ENCODE results near the gene MOCS2.

GRCh38 chr5:53071298-53071697, 38.3 kb downstream of the MOCS2 start:
- no peak for TF ChIP-seq YY1 (IDR thresholded peaks at IDR 0.05; ENCODE audit: borderline replicate concordance in 1 of 3, control insufficient read depth in 1 of 3, extremely low read depth in 1 of 3, insufficient read depth in 3 of 3, insufficient read length in 1 of 3, insufficient replicate concordance in 2 of 3, low read depth in 1 of 3, low read length in 2 of 3)
- TF ChIP-seq ZNF224 (CRISPR knock-in tag; IDR thresholded peaks at IDR 0.05): no peak
- no peak for TF ChIP-seq FOXP4 (CRISPR knock-in tag; IDR thresholded peaks at IDR 0.05; ENCODE audit: borderline replicate concordance)
- no peak for TF ChIP-seq USF2 (CRISPR knock-in tag; IDR thresholded peaks at IDR 0.05)
- TF ChIP-seq CTCF (IDR thresholded peaks at IDR 0.05 in 2 of 3, conservative IDR thresholded peaks at IDR 0.05 in 1 of 3; ENCODE audit: insufficient read depth in 2 of 3, low read depth in 1 of 3, low read length in 3 of 3): no peak
- no peak for TF ChIP-seq CHD1 (IDR thresholded peaks at IDR 0.05; ENCODE audit: low read length)
- no peak for TF ChIP-seq RBM39 (optimal IDR thresholded peaks at IDR 0.05; ENCODE audit: low read depth, low read length)
- no peak for TF ChIP-seq POLR2A (conservative IDR thresholded peaks at IDR 0.05)

All from K562 (cell line).